Esophagus mucosa (tissue), 1 donor: Measurements from ENCODE around the gene CELSR1. TPM values are rescaled to one million over a fixed set of nuclear protein-coding genes. Genes with fewer than 3 reads are reported as not detected.

Experiments
- ATAC-seq: fragments of 200-7000 bp; cut with Tn5 transposase; one replicate; pipeline ENCODE4 v1.9.1; 2020
- total RNA-seq: library from RNA; stranded (reverse); gene quantifications from one replicate; pipeline ENCODE4 v1.2.4, GENCODE V29; 2023
- donor health status: DM: yes; HTN: yes; CAD: no.

The CELSR1 gene
- total RNA-seq, 1 donor from 2014 or later: 36.0 TPM

DNA sequence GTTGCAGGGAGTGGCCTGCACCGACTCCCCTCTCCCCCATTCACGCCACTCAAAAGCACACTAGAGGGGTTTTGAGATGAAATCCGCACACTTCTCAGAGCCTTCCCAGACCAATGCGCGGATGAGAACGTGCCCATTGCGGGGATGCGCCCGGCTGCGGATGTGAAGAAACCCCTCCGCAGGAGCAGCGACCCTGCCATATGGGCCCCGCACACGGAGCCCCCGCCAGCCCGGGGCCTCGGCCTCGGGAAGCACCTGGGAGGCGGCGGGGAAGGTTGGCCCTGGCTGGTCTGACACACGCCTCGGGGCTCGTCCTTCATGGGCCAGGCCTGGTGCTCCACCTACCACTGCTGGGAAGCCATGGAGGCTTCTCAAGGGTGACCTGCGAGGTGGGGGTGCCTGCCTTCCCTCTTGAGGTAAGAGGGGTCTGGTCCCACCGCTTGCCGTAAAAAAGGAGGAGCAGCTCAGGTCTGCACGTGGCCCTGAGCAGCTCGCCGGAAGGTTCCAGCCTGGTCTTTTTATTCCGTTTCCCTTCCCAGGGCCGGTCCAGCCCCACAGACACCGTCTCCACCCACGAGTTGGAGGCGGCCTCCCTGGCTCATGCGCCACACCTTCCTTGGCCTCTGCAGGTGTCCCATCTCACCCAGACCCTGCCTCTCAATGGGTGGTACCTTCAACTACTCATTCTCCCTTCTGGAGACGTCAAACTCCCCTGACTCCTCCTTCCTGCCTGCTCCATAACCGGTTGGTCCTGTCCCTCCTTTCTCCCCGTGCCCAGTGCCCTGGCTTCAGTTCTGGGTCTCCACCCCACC lies 162.6 kb downstream of the CELSR1 start:
- ATAC-seq: peak; percentile 90

DNA sequence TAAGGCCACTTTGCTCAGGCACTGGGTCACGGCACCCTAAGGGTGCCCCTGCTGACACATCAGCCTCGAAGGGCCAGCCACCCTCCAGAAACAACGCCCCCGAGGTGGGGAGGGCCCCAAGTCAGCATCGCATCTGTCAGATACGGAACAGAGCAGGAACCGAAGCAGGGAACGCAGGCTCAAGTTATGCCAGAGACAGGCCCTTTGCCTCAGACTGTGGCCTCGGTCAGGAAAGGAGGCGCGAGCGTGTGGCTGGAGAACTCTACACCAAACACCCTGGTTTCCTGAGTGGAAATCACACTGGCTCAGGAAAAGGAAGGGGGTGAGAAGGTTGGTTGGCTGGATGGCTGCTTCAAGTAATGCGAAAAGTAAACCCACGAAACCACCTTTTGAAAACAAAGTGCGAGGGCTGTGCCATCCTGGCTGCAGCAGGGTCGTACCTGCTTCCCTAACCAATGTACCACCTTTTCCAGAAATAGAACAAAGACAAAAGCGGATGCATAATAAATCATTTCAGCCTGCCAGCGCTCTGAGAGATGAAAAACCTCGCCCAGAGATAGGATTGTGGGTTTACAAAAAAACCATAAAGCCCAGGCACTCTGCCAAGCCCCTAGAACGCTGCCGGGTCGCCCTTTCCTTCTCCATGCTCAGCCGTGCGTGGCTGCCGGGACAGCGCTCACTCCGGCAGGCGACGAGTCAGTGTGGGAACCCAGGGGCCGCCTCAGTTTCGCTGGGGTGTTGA lies 163.3 kb downstream of the CELSR1 start:
- no peak for ATAC-seq

DNA sequence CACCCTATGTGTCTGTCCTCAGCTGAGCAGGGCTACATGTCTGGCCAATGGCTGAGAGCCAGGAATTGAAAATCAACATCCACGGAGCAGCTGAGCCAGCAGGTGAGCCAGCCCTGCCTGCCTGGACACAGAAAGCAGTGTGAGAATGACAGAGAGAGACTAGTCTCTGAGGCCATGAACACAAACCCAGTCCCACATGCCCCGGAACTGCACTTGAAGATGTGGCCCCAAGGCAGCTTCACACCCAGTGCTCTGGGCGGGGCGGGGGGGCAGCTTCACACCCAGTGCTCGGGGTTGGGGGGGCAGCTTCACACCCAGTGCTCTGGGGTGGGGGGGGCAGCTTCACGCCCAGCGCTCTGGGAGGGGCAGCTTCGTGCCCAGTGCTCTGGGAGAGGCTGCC lies 164.3 kb downstream of the CELSR1 start:
- ATAC-seq: no peak

GRCh38 chr22:46372686-46373085 lies 164.7 kb downstream of the CELSR1 start:
- no peak for ATAC-seq

GRCh38 chr22:46371623-46372226 lies 165.7 kb downstream of the CELSR1 start:
- no peak for ATAC-seq

DNA sequence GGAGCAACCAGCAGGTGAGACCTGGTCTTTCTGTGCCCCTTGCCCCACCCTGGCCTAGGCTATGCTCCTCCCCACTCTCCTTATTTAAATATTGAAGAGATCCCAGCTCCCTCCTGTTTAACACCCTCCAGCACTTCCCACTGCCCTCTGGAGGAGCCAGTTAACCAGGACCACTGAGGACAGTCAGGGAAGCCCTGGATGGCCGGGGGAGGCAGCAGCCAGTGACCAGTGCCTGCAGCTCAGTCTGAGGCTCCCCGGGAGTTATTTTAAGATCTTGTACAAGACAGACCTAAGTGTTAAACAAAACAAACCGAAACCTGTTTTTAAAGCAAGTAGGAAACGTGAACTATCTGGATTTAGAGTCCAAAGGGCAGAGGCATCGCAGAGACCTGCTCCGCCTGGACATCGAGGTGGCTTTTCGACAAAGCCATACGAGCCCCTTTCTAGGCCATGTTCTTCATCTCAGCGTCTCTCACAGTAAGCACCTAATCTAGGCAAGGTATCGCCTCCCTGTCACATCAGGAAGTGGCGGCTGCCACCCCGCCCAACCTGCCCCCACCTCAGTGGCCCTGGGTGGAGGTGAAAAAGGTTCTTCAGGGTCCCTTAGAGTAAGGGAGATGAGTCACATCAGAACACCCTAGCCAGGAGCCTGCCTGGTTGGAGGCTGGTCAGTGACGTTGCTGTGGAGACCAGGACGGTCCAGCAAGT lies 166.7 kb downstream of the CELSR1 start:
- no peak for ATAC-seq

DNA sequence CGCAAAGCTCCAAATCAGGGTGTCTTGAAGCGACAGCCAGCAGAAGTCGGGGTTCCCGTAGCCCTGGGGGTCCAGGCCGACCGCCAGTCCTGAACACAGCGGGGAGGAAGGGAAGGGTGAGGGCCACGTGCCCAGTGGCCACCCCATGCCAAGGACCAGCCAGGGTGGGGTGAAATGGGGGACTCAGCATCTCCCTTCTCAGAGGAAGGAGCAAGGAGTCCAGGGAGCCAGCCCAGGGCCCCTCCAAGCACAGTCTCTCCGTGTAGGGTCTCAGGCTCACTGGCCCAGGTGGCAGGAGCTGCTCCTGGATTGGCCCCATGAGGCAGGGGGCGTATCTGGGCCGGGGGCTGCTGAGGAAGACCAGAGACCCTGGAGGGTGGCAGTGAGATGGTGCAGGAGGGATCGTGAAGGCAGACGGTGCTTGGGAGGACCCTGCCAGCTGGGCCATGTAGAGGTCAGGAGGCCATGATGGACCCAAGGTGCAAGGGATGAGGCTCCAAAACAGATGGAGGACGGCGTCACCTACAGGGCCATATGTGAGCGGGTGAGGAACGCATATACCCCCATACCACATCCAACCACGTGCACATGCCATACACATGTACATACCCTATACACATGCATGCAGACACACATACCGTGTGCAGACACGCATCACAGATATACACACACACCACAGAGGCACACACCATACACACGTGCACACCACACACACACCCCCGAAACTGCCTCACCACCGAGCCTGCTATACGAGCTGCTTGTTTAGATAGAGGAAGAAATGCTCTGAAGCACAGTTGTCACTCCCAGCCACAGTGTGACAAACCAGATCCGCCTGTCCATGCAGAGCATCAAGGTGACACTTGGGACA lies 167.5 kb downstream of the CELSR1 start:
- peak; percentile 33 for ATAC-seq

GRCh38 chr22:46368871-46369715 lies 168.3 kb downstream of the CELSR1 start:
- ATAC-seq: no peak

GRCh38 chr22:46368422-46368821 lies 169.0 kb downstream of the CELSR1 start:
- no peak for ATAC-seq

GRCh38 chr22:46367707-46368191 lies 169.7 kb downstream of the CELSR1 start:
- peak; percentile 60 for ATAC-seq

DNA sequence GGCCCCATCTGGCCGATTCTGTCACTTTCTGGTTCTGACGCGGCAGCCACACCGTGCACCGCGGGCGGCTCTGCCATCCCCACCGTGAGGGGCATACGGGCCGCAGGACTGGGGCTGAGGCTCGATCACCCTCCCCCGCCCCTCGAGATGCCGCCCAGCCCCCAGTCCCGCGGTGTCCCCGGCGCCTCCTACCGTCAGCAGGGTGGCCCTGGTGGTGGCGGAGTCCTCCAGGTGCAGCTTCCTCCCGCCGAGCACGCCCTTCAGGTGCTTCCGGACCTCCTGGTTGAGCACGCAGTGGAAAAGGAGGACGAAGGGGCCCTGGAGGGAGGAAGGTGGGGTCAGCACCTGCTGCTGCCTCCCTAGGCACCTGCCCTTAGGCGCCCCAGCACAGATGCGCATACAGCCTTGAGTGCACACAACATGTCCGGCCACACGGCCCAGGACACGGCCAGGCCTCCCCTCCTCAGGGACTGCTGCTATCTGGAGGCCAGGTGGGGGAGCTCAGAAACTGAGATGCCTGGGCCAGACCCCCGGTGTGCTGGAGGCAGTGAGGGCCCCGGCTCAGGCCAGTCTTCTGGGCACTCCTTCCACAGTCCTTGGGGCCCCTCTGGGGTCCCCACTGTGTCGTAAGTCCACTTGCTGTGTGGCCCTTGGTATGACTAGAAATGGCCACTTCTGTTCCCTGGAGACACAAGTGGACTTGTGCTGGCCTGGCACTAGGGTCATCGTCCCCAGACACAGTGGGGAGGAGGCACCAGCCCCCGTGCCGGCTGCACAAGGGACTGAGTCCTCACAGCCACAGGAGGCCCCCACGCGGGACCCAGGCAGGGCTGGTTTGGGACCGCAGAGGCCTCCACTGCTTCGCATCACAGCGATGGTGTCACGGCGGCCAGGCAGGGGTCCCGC lies 170.4 kb downstream of the CELSR1 start:
- no peak for ATAC-seq

- no peak for ATAC-seq
Measured at GRCh38 chr22:46366327-46366731, 171.1 kb downstream of the CELSR1 start.

GRCh38 chr22:46365166-46365624 lies 172.2 kb downstream of the CELSR1 start:
- ATAC-seq: no peak

DNA sequence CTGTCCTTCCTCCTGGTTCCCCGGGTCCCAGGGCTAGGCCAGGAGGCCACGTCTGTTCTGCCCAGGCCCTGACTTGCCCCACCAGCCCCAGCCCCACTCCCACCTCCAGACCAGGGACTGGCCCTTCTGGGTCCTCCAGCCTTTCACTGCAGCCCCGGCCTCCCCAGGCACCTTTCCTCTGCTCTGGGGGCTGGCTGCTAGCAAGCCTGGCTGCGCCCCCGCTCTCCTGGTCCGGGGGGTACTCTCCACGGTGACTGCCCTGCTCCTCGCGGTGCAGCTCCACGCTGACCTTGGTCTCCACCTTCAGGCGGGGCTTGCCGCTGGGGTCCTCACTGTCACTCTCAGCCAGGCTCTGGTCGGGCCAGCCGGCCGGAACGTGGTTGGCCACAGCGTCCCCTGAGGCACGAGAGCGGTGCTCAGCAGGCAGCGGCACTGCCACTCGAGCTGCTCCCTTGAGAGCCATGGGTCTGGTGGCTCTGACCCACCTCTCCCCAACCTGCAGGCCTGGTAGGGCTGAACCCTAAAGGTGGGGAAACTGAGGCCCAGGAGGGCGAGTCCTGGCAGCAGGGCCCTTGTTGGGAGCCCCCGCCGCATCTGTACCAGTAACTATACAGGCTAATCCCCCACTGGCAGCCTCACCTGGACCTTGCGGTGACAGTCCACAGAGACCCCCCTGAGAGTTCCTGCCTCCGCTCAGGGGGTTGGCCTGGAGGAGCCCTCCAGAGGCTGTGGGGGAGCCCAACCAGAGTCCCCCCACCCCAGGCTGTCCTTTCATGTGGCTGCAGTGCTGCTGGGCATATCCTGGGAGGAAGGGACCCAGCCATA lies 172.9 kb downstream of the CELSR1 start:
- ATAC-seq: no peak

DNA sequence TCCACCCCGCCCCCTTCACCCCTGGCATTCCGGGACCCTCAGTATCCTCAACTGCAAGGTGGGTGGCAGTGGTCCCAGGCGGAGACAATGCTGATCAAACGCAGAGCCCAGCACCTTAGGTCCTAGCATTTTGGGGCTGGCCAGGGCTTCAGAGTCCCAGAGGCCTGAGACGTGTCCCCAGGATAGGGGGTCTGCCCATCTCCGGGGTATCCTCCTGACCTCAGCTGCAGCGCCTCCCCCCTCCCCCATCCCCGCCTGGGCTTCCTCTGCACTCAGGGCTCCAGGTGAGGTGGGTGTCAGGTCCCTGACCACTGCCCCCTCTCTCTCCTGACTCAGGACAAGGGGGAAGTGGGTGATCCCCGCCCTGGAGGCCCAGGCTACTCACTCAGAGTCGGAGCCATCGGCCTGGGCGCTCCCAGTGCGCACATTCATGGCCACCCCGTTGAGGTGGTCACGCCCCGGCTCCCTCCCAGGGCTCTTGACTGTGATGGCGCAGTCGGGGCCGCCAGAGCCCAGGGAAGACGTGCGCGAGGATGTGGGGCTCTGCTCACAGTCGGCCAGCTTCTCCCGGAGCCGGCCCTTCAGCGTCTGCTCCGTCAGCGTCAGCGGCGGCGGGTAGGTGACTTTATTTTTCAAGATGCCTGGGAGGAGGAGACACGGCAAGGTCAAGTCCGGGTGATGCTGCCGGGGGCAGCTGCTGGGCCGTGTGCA lies 173.7 kb downstream of the CELSR1 start:
- ATAC-seq: no peak

- ATAC-seq: no peak
Measured at GRCh38 chr22:46362934-46363515, 174.4 kb downstream of the CELSR1 start.

GRCh38 chr22:46362203-46362933 lies 175.1 kb downstream of the CELSR1 start:
- no peak for ATAC-seq
